Measurements from ENCODE around the gene WDR70. TPM values are rescaled to one million over a fixed set of nuclear protein-coding genes. Genes with fewer than 3 reads are reported as not detected.

Gene WDR70
- total and polyA plus RNA-seq, 9 donors: 20.9 to 36.5 (median 31.4) TPM

DNA sequence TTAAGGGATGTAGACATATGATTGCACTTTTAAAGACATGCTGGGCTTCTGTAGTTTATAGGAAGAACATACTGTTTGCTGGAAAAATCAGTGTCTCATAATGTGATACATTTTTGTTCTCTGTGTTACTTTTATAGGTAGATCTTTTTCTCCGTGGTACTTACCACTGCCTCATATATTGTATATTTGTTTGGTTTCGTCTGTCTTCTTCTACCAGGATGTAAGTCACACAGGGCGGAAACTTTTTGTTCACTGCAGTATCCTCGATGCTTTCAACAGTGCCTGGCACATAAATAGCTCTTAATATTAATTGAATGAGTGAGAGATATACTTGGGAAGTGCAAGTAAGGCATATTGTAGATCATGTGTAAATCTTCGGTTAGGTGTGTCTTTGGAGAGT, 325.3 kb downstream of the WDR70 start:
- H3K36me3 ChIP-seq: no peaks in the 10 kb centered on the region
- DNase-seq: no peak
- no peak for TF ChIP-seq POLR2A (IDR thresholded peaks at IDR 0.05)
- TF ChIP-seq EP300 (IDR thresholded peaks at IDR 0.05): no peak
- TF ChIP-seq, protein P1, sequence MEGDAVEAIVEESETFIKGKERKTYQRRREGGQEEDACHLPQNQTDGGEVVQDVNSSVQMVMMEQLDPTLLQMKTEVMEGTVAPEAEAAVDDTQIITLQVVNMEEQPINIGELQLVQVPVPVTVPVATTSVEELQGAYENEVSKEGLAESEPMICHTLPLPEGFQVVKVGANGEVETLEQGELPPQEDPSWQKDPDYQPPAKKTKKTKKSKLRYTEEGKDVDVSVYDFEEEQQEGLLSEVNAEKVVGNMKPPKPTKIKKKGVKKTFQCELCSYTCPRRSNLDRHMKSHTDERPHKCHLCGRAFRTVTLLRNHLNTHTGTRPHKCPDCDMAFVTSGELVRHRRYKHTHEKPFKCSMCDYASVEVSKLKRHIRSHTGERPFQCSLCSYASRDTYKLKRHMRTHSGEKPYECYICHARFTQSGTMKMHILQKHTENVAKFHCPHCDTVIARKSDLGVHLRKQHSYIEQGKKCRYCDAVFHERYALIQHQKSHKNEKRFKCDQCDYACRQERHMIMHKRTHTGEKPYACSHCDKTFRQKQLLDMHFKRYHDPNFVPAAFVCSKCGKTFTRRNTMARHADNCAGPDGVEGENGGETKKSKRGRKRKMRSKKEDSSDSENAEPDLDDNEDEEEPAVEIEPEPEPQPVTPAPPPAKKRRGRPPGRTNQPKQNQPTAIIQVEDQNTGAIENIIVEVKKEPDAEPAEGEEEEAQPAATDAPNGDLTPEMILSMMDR (IDR thresholded peaks at IDR 0.05): no peak
- H3K4me3 ChIP-seq: no peak overlapping the region
- 93 to 95% (median 94%) methylated on average over 5 of the region's 5 CpGs for WGBS, 3 donors
- no peaks in the 10 kb centered on the region for H3K4me1 ChIP-seq (ENCODE audit: insufficient read depth)
- H3K9me3 ChIP-seq: no peaks in the 10 kb centered on the region
- H3K27me3 ChIP-seq: no peaks in the 10 kb centered on the region
- H3K27ac ChIP-seq: no peak overlapping the region
- intact Hi-C loops (cut with DNase I): no loop called here

DNA sequence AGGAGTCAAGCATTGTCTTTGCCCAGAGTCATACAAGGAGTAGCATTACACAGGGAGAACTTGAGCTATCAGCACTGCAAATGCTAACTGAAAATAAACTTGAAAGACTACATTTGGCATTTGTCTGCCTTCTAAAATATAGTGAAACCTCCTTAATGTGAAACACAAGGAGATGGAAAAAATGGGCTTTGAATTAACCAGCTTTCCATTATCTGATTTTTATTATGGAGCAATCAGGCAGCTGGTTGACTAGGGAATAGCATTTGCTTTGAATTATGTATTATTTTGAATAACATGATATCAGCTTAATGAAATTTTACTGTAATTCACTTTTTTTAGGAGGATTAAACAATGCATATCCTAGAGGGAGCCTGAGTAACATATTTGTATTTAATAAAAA, 329.9 kb downstream of the WDR70 start:
- Histone ChIP-seq H3K36me3 (no peaks in the 10 kb centered on the region), H3K9me3 (no peaks in the 10 kb centered on the region), H3K27me3 (no peaks in the 10 kb centered on the region), H3K27ac (no peak overlapping the region), H3K4me3 (no peak overlapping the region), H3K4me1 (ENCODE audit: insufficient read depth) (no peaks in the 10 kb centered on the region)
- intact Hi-C loops (cut with DNase I): no loop called here
- TF ChIP-seq POLR2A (IDR thresholded peaks at IDR 0.05) (no peak), EP300 (IDR thresholded peaks at IDR 0.05) (no peak)
- TF ChIP-seq, protein P1 (IDR thresholded peaks at IDR 0.05): no peak
- no peak for DNase-seq

DNA sequence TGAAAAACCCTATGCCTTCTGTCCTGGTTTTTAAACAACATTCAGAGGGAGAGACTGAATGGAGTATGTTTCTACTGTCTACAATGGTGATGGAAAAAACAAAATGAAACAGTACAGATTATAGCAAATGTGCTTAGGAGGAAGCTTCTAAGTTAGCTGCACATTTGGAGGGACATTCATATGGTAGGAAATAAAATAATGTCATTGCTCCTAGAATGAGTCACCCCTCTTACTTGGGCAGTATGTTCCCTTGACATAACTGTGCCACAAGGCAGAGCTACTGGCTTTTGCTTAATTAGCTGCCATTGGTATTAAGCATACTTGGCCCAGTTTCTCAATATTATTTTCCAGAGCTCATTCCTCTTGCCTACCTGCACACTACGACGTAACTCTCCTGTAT, 331.8 kb downstream of the WDR70 start:
- no peaks in the 10 kb centered on the region for H3K27me3 ChIP-seq
- no peaks in the 10 kb centered on the region for H3K36me3 ChIP-seq
- intact Hi-C loops (cut with DNase I): no loop called here
- no peaks in the 10 kb centered on the region for H3K4me1 ChIP-seq (ENCODE audit: insufficient read depth)
- H3K27ac ChIP-seq: no peak overlapping the region
- WGBS, 3 donors: 86 to 94% (median 94%) methylated on average over 2 of the region's 2 CpGs
- DNase-seq: no peak
- H3K4me3 ChIP-seq: no peak overlapping the region
- no peaks in the 10 kb centered on the region for H3K9me3 ChIP-seq
- TF ChIP-seq, protein P1 (IDR thresholded peaks at IDR 0.05): no peak
- TF ChIP-seq EP300 (IDR thresholded peaks at IDR 0.05) (no peak), POLR2A (IDR thresholded peaks at IDR 0.05) (no peak)

DNA sequence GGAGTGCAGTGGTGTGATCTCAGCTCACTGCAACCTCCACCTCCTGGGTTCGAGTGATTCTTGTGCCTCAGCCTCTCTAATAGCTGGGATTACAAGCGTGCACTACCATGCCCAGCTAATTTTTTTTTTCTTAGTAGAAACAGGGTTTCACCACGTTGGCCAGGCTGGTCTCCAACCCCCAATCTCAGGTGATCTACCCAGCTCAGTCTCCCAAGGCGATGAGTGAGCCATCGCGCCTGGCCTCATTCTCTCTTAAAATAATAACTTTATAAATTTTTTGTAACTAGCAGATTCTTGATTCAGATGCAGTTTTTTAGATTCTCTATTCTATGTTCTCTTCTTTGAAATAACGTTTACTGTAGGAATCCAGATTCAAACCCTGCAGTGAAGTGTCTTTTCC, 333.6 kb downstream of the WDR70 start:
- H3K9me3 ChIP-seq: no peaks in the 10 kb centered on the region
- H3K4me1 ChIP-seq (ENCODE audit: insufficient read depth): peaks cover 4% of the 10 kb centered on the region
- 81 to 91% (median 83%) methylated on average over 7 of the region's 7 CpGs for WGBS, 3 donors
- intact Hi-C loops (cut with DNase I): no loop called here
- DNase-seq: no peak
- H3K4me3 ChIP-seq: no peak overlapping the region
- no peak overlapping the region for H3K27ac ChIP-seq
- TF ChIP-seq POLR2A (IDR thresholded peaks at IDR 0.05) (no peak), EP300 (IDR thresholded peaks at IDR 0.05) (no peak)
- TF ChIP-seq, protein P1 (IDR thresholded peaks at IDR 0.05): no peak
- H3K27me3 ChIP-seq: no peaks in the 10 kb centered on the region
- H3K36me3 ChIP-seq: no peaks in the 10 kb centered on the region

DNA sequence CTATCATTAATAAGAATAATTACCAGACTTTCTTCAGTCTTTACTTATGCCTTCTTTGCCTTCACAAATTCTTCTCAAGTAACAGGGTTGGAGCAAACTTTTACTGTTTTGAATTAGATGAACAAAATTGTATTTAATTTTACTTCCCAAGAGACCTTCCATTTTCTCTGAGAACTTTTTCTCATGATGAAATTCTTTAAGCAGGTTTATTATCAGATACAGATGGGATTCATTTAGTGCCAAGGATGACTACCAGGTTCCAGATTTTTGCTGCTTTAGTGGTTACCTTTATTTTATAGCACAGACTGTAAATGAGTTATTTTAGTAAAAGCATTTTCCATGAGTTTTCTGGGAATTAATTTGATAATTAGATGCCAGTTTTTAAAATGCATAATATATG, 335.6 kb downstream of the WDR70 start:
- intact Hi-C loops (cut with DNase I): no loop called here
- Histone ChIP-seq H3K9me3 (no peaks in the 10 kb centered on the region), H3K27me3 (no peaks in the 10 kb centered on the region), H3K36me3 (no peaks in the 10 kb centered on the region), H3K4me3 (no peak overlapping the region), H3K4me1 (ENCODE audit: insufficient read depth) (peaks cover 8% of the 10 kb centered on the region), H3K27ac (no peak overlapping the region)
- no peak for DNase-seq
- TF ChIP-seq, protein P1 (IDR thresholded peaks at IDR 0.05): no peak
- TF ChIP-seq EP300 (IDR thresholded peaks at IDR 0.05) (no peak), POLR2A (IDR thresholded peaks at IDR 0.05) (no peak)

All from ovary (tissue), 9 donors.